Spinal cord (tissue), 10 donors: Measurements from ENCODE around the gene GTF2IRD1. TPM values are rescaled to one million over a fixed set of nuclear protein-coding genes. Genes with fewer than 3 reads are reported as not detected.
"Not testable (repeated sequence)": the region's sequence is repeated elsewhere in the genome, so short reads cannot be mapped to it uniquely, and the experiment has no call there.

Experiments
- DNase-seq, 6 donors: peaks; one replicate each; pipeline versions ENCODE4 v3.0.0 to v3.0.0-alpha.2; 2013 to 2015; ENCODE audit warnings: low spot score in 6 of 6, low read depth in 4 of 6
- H3K27ac ChIP-seq: one replicate; pipeline ENCODE4 v1.5.1; 2013; ENCODE audit warnings: low read depth, low read length, control low read depth
- H3K27me3 ChIP-seq: one replicate; pipeline ENCODE4 v1.6.1; 2013; ENCODE audit warnings: low read length; ENCODE audit not compliant: control insufficient read depth, insufficient read depth
- H3K36me3 ChIP-seq: one replicate; pipeline ENCODE4 v1.6.1; 2013; ENCODE audit warnings: low read length; ENCODE audit not compliant: control insufficient read depth, insufficient read depth
- H3K4me1 ChIP-seq: one replicate; pipeline ENCODE4 v1.6.1; 2013; ENCODE audit warnings: low read length; ENCODE audit not compliant: control insufficient read depth, insufficient read depth
- H3K4me3 ChIP-seq: one replicate; pipeline ENCODE4 v1.5.1; 2013; ENCODE audit warnings: low read depth, low read length, control low read depth
- H3K9me3 ChIP-seq: one replicate; pipeline ENCODE4 v1.6.1; 2013; ENCODE audit warnings: low read length; ENCODE audit not compliant: control insufficient read depth, insufficient read depth
- WGBS: methylation state at CpG from one replicate; pipeline ENCODE4 v1.1.5; 2013; ENCODE audit warnings: missing lambda C conversion rate; ENCODE audit not compliant: insufficient coverage; 5-methylcytosine and 5-hydroxymethylcytosine counted together
- polyA plus RNA-seq, 2 donors: library from polyadenylated mRNA; unstranded; fragments of 120-200 nt; gene quantifications; one replicate each; pipeline ENCODE4 v1.2.1, GENCODE V29; 2013; ENCODE audit not compliant: insufficient read length in 2 of 2
- total RNA-seq, 2 donors: library from RNA; depleted of rRNA in 1 of 2; stranded (reverse); fragments of 120-200 nt in 1 of 2; fragments of >200 nt in 1 of 2; gene quantifications; one replicate each; pipeline versions ENCODE4 v1.2.3 to v1.2.4, GENCODE V29; 2013 to 2014
- donor health status: healthy.

Gene GTF2IRD1
- total and polyA plus RNA-seq, 4 donors: 10.0 to 33.5 (median 19.3) TPM

DNA sequence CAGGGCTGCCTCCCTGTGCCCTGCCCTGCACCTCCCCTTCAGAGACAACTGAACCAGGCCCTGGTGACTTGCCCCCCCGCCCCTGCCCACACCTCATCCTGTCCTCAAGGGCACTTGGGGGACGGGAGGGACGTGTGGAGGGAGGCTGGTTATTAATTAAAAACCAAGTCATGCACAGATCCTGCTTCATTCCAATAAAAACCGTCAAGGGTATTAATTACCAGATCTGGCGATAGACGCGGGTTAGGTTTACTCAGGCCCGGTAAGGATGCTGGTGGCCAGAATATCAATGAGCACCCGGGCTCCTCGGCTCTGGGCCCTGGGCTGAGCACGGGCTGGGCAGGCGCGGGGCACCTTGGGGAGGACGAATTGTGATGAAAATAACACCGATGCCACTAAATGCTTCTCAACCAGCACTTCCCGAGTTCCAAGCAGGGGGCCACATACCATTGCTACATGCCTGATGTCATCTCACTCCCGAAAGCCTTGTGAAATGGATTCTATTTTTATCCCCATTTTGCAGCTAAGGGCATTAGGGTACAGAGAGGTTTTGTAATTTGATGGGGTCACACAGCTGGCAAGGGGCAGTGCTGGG lies 24.5 kb upstream of the GTF2IRD1 start:
- Histone ChIP-seq H3K27ac (no peak overlapping the region), H3K9me3 (no peaks in the 10 kb centered on the region), H3K27me3 (no peaks in the 10 kb centered on the region), H3K36me3 (no peaks in the 10 kb centered on the region), H3K4me3 (no peak overlapping the region), H3K4me1 (peaks cover 24% of the 10 kb centered on the region)
- DNase-seq: peak in 1 of 6 donors; percentile 58
- WGBS: 22% methylated on average over 12 of the region's 17 CpGs

DNA sequence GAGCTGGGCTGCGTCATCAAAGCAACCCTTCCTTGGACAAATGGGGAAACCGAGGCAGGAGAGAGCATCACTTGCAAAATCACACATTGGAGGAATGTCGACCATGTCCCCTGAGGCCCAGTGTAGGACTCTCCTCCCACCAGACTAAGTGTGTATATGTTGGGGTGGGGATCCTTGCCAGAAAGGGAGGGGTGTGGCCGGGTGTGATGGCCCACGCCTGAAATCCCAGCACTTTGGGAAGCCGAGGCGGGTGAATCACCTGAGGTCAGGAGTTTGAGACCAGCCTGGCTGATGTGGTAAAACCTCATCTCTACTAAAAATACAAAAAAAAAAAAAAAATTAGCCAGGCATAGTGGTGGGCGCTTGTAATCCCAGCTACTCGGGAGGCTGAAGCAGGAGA lies 23.3 kb upstream of the GTF2IRD1 start:
- H3K9me3 ChIP-seq, H3K4me3 ChIP-seq, H3K27me3 ChIP-seq, DNase-seq, H3K27ac ChIP-seq, H3K36me3 ChIP-seq: not testable (repeated sequence)
- no CpG with 5 or more reads among the region's 9 CpGs for WGBS
- H3K4me1 ChIP-seq: peaks cover 24% of the 10 kb centered on the region

DNA sequence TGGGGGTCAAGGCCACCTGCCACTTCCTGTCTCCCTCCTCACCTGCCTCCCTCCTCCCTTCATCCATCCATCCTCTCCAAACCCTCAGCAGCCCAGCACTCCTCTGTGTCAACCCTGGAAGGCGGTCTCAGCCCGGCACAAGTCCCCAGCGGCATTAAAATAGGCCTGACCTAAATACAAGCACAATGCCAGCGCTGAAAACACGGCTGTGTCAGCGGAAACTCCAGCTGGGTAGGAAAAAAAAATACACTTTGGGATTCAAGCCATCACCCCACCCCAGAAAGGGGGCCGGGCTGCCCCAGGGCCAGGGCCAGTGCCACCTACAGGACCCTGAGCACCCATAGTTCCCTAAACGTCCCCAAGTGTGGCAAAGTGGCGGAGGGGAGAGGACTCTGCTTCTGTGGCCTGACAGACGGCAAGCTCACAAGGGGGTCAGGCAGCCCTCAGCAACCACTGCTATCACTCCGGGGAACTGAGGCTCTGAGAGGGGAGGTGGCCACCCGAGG lies 22.7 kb upstream of the GTF2IRD1 start:
- Histone ChIP-seq H3K4me3 (no peak overlapping the region), H3K36me3 (no peaks in the 10 kb centered on the region), H3K27me3 (no peaks in the 10 kb centered on the region), H3K4me1 (peaks cover 24% of the 10 kb centered on the region), H3K27ac (no peak overlapping the region), H3K9me3 (no peaks in the 10 kb centered on the region)
- WGBS: 36% methylated on average over 10 of the region's 12 CpGs
- peak in 2 of 6 donors; percentile 57 to 59 for DNase-seq

DNA sequence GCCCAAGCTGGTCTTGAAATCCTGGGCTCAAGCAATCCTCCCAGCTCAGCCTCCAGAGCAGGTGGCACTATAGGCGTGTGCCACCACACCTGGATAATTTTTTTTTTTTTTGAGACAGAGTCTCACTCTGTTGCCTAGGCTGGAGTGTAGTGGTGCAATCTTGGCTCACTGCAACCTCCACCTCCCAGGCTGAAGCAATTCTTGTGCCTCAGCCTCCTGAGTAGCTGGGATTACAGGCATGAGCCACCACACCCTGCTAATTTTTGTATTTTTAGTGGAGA lies 16.5 kb upstream of the GTF2IRD1 start:
- H3K4me3 ChIP-seq, H3K36me3 ChIP-seq, H3K4me1 ChIP-seq, H3K27ac ChIP-seq, DNase-seq, H3K9me3 ChIP-seq, H3K27me3 ChIP-seq: not testable (repeated sequence)
- no CpG with 5 or more reads among the region's 1 CpG for WGBS

DNA sequence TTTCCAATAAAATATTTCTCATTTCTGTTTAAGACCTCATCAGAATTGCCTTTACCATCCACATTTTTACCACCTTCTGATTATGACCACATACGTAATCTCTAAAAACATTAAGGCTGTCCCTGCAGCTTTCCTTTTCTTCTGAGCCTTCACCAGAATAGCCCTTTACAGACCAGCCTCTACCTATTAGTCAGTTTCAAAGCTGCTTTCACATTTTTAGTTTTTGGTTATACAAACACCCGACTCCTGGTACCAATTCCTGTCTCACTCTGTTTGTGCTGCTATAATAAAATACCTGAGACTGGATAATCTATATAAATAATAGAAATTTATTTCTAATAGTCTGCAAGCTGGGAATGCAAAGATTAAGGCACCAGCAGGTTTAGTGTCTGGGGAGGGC lies 15.4 kb upstream of the GTF2IRD1 start:
- no peaks in the 10 kb centered on the region for H3K4me1 ChIP-seq
- no peak for DNase-seq
- no peak overlapping the region for H3K27ac ChIP-seq
- no peaks in the 10 kb centered on the region for H3K27me3 ChIP-seq
- H3K4me3 ChIP-seq: no peak overlapping the region
- 100% methylated on average over 1 of the region's 2 CpGs for WGBS
- no peaks in the 10 kb centered on the region for H3K36me3 ChIP-seq
- H3K9me3 ChIP-seq: no peaks in the 10 kb centered on the region

DNA sequence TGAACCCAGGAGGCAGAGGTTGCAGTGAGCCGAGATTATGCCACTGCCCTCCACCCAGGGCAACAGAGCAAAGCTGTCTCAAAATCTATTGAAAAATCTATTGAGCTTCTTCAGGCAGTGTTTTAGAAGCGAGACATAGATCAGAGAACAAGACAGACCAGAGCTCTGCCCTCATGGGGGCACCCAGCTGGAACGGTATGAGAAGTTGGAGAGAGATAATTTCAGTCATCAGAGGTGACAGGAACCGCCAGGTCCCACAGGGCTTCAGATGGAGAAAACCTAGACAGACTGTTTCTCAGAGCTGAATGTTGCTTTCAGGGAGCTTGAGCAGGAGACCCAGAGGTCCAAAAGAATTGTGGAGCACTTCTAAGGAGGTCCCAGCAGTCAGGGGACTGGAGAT lies 14.2 kb upstream of the GTF2IRD1 start:
- Histone ChIP-seq H3K27ac (no peak overlapping the region), H3K4me1 (peaks cover 10% of the 10 kb centered on the region), H3K27me3 (no peaks in the 10 kb centered on the region), H3K9me3 (no peaks in the 10 kb centered on the region), H3K4me3 (no peak overlapping the region), H3K36me3 (no peaks in the 10 kb centered on the region)
- 89% methylated on average over 4 of the region's 4 CpGs for WGBS
- no peak for DNase-seq

DNA sequence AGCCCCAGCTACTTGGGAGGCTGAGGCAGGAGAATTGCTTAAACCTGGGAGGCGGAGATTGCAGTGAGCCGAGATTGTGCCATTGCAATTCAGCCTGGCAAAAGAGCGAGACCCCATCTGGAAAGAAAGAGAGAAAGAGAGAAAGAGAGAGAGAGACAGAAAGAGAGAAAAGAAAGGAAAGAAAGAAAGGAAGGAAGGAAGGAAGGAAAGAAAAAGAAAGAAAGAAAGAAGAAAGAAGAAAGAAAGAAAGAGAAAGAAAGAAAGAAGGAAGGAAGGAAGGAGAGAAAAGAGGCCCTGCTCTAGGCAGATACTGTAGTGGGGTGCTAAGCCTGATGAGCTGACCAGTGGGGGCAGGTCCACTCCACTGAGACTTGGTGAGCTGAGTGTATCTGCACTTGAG lies 13.6 kb upstream of the GTF2IRD1 start:
- 96% methylated on average over 3 of the region's 3 CpGs for WGBS
- H3K4me1 ChIP-seq: not testable (repeated sequence)

DNA sequence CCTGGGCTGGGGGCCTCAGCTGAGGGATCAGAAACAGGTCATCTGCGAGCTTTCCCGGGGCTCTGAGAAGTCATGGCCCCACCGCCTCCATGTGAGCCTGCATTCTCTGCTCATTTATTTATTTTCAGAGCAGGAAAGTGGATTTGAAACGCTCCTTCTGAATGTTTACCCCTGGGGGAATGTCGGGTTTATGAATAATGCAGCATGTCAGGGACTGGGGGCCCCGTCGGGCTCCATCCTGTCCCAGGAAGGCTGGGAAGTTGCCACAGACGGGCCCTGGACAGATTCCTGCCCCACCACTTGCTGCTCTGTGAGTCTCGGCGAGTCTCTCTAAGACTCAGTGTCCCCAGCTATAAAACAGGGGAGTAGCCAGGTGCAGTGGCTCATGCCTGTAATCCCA lies 11.9 kb upstream of the GTF2IRD1 start:
- 43% methylated on average over 8 of the region's 10 CpGs for WGBS
- H3K4me3 ChIP-seq: no peak overlapping the region
- H3K9me3 ChIP-seq: no peaks in the 10 kb centered on the region
- no peaks in the 10 kb centered on the region for H3K36me3 ChIP-seq
- no peak for DNase-seq
- no peak overlapping the region for H3K27ac ChIP-seq
- H3K4me1 ChIP-seq: peaks cover 10% of the 10 kb centered on the region
- no peaks in the 10 kb centered on the region for H3K27me3 ChIP-seq

More for the DNA sequence above, 13.6 kb upstream of the GTF2IRD1 start:
- not testable (repeated sequence) for H3K9me3 ChIP-seq, H3K27me3 ChIP-seq, H3K36me3 ChIP-seq, H3K27ac ChIP-seq, H3K4me3 ChIP-seq, DNase-seq

DNA sequence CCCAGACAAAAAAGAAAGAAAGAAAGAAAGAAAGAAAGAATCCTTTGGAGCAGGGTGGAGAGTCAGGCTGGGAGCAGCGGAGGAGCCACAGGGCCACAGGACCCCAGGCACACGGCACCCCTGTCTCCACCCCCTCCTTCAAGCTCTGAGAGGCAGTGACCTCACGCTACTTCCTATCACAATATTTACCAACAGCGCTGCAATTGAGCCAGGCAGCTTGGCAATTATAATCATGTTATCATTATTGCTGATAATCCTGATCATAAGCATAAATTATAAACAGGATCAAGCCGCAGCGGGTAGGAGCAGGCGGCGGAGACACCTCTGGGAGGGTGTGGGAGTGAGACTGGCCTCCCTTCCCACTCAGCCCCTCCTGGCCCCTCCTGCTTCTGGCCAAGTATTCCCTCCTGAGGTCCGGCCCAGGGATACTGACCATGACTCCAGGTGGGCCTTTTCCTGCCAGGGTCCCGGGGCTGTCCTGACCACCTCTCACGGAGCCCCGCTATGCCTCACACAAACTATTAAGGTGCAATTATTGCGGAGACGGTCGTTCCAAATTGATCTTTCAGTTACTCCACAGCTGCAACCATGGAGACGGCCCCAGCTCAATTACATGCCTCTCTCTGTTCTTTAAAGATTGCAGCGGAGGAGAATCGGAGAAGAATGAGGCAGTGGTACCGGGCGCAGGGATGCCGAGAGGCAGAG lies 10.0 kb upstream of the GTF2IRD1 start:
- H3K4me1 ChIP-seq: peaks cover 10% of the 10 kb centered on the region
- no peaks in the 10 kb centered on the region for H3K36me3 ChIP-seq
- no peaks in the 10 kb centered on the region for H3K27me3 ChIP-seq
- peak in 3 of 6 donors; percentile 13 to 91 (median 61) for DNase-seq
- no peaks in the 10 kb centered on the region for H3K9me3 ChIP-seq
- H3K4me3 ChIP-seq: no peak overlapping the region
- 17% methylated on average over 8 of the region's 21 CpGs for WGBS
- H3K27ac ChIP-seq: no peak overlapping the region

DNA sequence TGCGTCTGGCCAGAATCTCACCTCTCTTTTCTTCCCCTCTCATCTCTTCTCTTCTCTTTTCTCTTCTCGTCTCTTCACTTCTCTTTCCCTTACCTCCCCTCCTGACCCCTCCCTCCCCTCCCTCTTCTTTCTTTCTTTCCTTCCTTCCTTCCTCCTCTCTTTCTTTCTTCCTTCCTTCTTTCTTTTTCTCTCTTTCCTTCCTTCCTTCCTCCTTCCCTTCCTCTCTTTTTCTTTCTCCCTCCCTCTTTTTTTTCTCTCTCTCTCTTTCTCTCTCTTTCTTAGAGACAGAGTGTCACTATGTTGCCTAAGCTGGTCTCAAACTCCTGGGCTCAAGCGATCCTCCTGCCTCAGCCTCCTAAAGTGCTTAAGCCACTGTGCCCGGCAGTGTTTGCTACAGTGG lies 4.6 kb upstream of the GTF2IRD1 start:
- Histone ChIP-seq H3K4me1 (peaks cover 10% of the 10 kb centered on the region), H3K36me3 (no peaks in the 10 kb centered on the region), H3K27ac (no peak overlapping the region), H3K9me3 (no peaks in the 10 kb centered on the region), H3K4me3 (no peak overlapping the region), H3K27me3 (no peaks in the 10 kb centered on the region)
- DNase-seq: no peak
- WGBS: 88% methylated on average over 3 of the region's 4 CpGs
